Lung (tissue), 12 donors: ENCODE results near the gene ELP4. TPM values are rescaled to one million over a fixed set of nuclear protein-coding genes. Genes with fewer than 3 reads are reported as not detected.

ENCODE experiments used
- ATAC-seq: fragments of 200-7000 bp; cut with Tn5 transposase; one replicate; pipeline ENCODE4 v1.9.1; 2020; ENCODE audit warnings: moderate number of reproducible peaks; ENCODE audit not compliant: insufficient read depth, low FRiP score
- DNase-seq, 3 donors: peaks; one replicate each; pipeline ENCODE4 v3.0.0-alpha.2; 2013 to 2017
- H3K27ac ChIP-seq, 2 donors: one replicate each; pipeline ENCODE4 v1.5.1; 2013; ENCODE audit warnings: mild to moderate bottlenecking in 2 of 2, moderate library complexity in 2 of 2, control low read depth in 1 of 2, inconsistent platforms in 1 of 2, low read depth in 1 of 2, low read length in 1 of 2
- H3K27me3 ChIP-seq, 3 donors: one replicate each; pipeline ENCODE4 v1.5.1; 2013; ENCODE audit warnings: low read length in 2 of 3; ENCODE audit not compliant: control insufficient read depth in 3 of 3, insufficient read depth in 3 of 3
- H3K36me3 ChIP-seq, 4 donors: one replicate each; pipeline ENCODE4 v1.5.1; 2013; ENCODE audit warnings: low read length in 4 of 4, mild to moderate bottlenecking in 1 of 4, moderate library complexity in 1 of 4; ENCODE audit not compliant: control insufficient read depth in 4 of 4, insufficient read depth in 4 of 4
- H3K4me1 ChIP-seq, 5 donors: one replicate each; pipeline ENCODE4 v1.5.1; 2013; ENCODE audit warnings: low read length in 5 of 5, mild to moderate bottlenecking in 2 of 5, moderate library complexity in 1 of 5; ENCODE audit not compliant: control insufficient read depth in 5 of 5, insufficient read depth in 5 of 5
- H3K4me3 ChIP-seq: one replicate; pipeline ENCODE4 v1.5.1; 2013; ENCODE audit warnings: mild to moderate bottlenecking, control low read depth, moderate library complexity
- H3K9ac ChIP-seq, 2 donors: one replicate each; pipeline ENCODE4 v1.5.1; 2013; ENCODE audit warnings: low read length in 2 of 2, control low read depth in 1 of 2; ENCODE audit not compliant: insufficient read depth in 1 of 2
- H3K9me3 ChIP-seq, 4 donors: one replicate each; pipeline ENCODE4 v1.5.1; 2013; ENCODE audit warnings: low read length in 3 of 4, mild to moderate bottlenecking in 1 of 4, moderate library complexity in 1 of 4; ENCODE audit not compliant: control insufficient read depth in 4 of 4, insufficient read depth in 3 of 4
- WGBS, 2 donors: extraction: QIAGEN DNeasy Blood & Tissue Kit; methylation state at CpG; one replicate each; pipeline ENCODE4 v1.1.7; 2013; 5-methylcytosine and 5-hydroxymethylcytosine counted together
- polyA plus RNA-seq, 2 donors: library from polyadenylated mRNA; stranded (reverse); fragments of 200-250 nt; gene quantifications; one replicate each; pipeline ENCODE4 v1.2.1, GENCODE V29; 2013
- total RNA-seq, 2 donors: library from RNA; depleted of rRNA in 1 of 2; stranded (reverse); fragments of >200 nt in 1 of 2; gene quantifications; one replicate each; pipeline ENCODE4 v1.2.1, GENCODE V29; 2014 to 2021
- TF ChIP-seq, protein P1 (sequence below): IDR thresholded peaks from 2 replicates; pipeline ENCODE4 v1.5.1; 2012; ENCODE audit warnings: mild to moderate bottlenecking; ENCODE audit errors: control extremely low read depth, extremely low read depth
- donor health status: control.
- donor health status: control.
- donor health status: Bipolar disorder and iron deficiency.
- donor health status: healthy.
- donor health status: DM: yes; HTN: yes; CAD: no.

The ELP4 gene
- total and polyA plus RNA-seq, 4 donors: 7.7 to 47.8 (median 13.7) TPM

GRCh38 chr11:31817054-31817620 is 307.6 kb downstream of the ELP4 start:
- Histone ChIP-seq H3K27ac (no peak overlapping the region), H3K4me1 (peaks cover 0 to 45% (median 11%) of the 10 kb centered on the region in 5 donors), H3K4me3 (no peak overlapping the region), H3K27me3 (peaks cover 22 to 98% (median 84%) of the 10 kb centered on the region in 3 donors), H3K9me3 (peaks cover 0 to 17% (median 0%) of the 10 kb centered on the region in 4 donors), H3K9ac (no peak overlapping the region), H3K36me3 (no peaks in the 10 kb centered on the region)
- WGBS, 2 donors: 1 to 3% methylated on average over 48 of the region's 48 CpGs
- DNase-seq (peak in 2 of 3 donors; percentile 29 to 34), ATAC-seq (no peak)
- TF ChIP-seq, protein P1, sequence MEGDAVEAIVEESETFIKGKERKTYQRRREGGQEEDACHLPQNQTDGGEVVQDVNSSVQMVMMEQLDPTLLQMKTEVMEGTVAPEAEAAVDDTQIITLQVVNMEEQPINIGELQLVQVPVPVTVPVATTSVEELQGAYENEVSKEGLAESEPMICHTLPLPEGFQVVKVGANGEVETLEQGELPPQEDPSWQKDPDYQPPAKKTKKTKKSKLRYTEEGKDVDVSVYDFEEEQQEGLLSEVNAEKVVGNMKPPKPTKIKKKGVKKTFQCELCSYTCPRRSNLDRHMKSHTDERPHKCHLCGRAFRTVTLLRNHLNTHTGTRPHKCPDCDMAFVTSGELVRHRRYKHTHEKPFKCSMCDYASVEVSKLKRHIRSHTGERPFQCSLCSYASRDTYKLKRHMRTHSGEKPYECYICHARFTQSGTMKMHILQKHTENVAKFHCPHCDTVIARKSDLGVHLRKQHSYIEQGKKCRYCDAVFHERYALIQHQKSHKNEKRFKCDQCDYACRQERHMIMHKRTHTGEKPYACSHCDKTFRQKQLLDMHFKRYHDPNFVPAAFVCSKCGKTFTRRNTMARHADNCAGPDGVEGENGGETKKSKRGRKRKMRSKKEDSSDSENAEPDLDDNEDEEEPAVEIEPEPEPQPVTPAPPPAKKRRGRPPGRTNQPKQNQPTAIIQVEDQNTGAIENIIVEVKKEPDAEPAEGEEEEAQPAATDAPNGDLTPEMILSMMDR: no peak

- Histone ChIP-seq H3K4me1 (peaks cover 0 to 39% (median 11%) of the 10 kb centered on the region in 5 donors), H3K4me3 (no peak overlapping the region), H3K27ac (no peak overlapping the region), H3K9ac (no peak overlapping the region), H3K9me3 (peaks cover 0 to 19% (median 0%) of the 10 kb centered on the region in 4 donors), H3K36me3 (no peaks in the 10 kb centered on the region), H3K27me3 (peaks cover 27 to 98% (median 84%) of the 10 kb centered on the region in 3 donors)
- no peak for ATAC-seq
- DNase-seq: peak in 2 of 3 donors; percentile 29 to 35
- 3 to 7% methylated on average over 57 to 58 of the region's 58 CpGs for WGBS, 2 donors
- TF ChIP-seq, protein P1: no peak
These were observed 308.3 kb downstream of the ELP4 start for GRCh38 chr11:31817621-31818424.

GRCh38 chr11:31818425-31818755 is 308.8 kb downstream of the ELP4 start:
- H3K9ac ChIP-seq: no peak overlapping the region
- WGBS, 2 donors: 6% methylated on average over 9 of the region's 9 CpGs
- peaks cover 0 to 36% (median 11%) of the 10 kb centered on the region in 5 donors for H3K4me1 ChIP-seq
- TF ChIP-seq, protein P1: no peak
- DNase-seq: peak in 2 of 3 donors; percentile 7 to 11
- no peak overlapping the region for H3K4me3 ChIP-seq
- H3K27ac ChIP-seq: no peak overlapping the region
- ATAC-seq: no peak
- peaks cover 32 to 98% (median 87%) of the 10 kb centered on the region in 3 donors for H3K27me3 ChIP-seq
- H3K9me3 ChIP-seq: peaks cover 0 to 21% (median 0%) of the 10 kb centered on the region in 4 donors
- H3K36me3 ChIP-seq: no peaks in the 10 kb centered on the region
